Heart left ventricle (tissue), 16 donors: Measurements from ENCODE around the gene MAP7D1. TPM values are rescaled to one million over a fixed set of nuclear protein-coding genes. Genes with fewer than 3 reads are reported as not detected.
A peak's percentile ranks its signal among the peaks of the same experiment; 100 is the strongest.
"Not testable (repeated sequence)": the region's sequence is repeated elsewhere in the genome, so short reads cannot be mapped to it uniquely, and the experiment has no call there.

Experiments
- ATAC-seq, 4 donors: fragments of 200-7000 bp; cut with Tn5 transposase; one replicate each; pipeline ENCODE4 v1.9.1; 2020 to 2022; ENCODE audit warnings: moderate library complexity in 4 of 4, mild to moderate bottlenecking in 3 of 4, moderate number of reproducible peaks in 1 of 4
- DNase-seq, 5 donors: peaks; one replicate each; pipeline ENCODE4 v3.0.0-alpha.2; 2020
- H3K27ac ChIP-seq, 12 donors: fragments of 200-600 bp; sonication (generic) in 4 of 12; one replicate each; pipeline versions ENCODE4 v1.5.0 to v1.8.0; 2016 to 2022; ENCODE audit warnings: mild to moderate bottlenecking in 2 of 12
- H3K27me3 ChIP-seq, 9 donors: fragments of 200-600 bp; sonication (generic) in 2 of 9; one replicate each; pipeline versions ENCODE4 v1.5.1 to v1.8.0; 2016 to 2022; ENCODE audit warnings: mild to moderate bottlenecking in 3 of 9
- H3K36me3 ChIP-seq, 9 donors: fragments of 200-600 bp; sonication (generic) in 2 of 9; one replicate each; pipeline versions ENCODE4 v1.5.0 to v1.8.0; 2018 to 2022; ENCODE audit warnings: mild to moderate bottlenecking in 2 of 9
- H3K4me1 ChIP-seq, 12 donors: fragments of 200-600 bp; sonication (generic) in 4 of 12; one replicate each; pipeline versions ENCODE4 v1.5.0 to v1.8.0; 2016 to 2022; ENCODE audit warnings: mild to moderate bottlenecking in 3 of 12
- H3K4me3 ChIP-seq, 12 donors: fragments of 200-600 bp; sonication (generic) in 4 of 12; one replicate each; pipeline versions ENCODE4 v1.5.0 to v1.8.0; 2017 to 2022; ENCODE audit warnings: mild to moderate bottlenecking in 9 of 12, moderate library complexity in 4 of 12
- H3K9me3 ChIP-seq, 12 donors: fragments of 200-600 bp; sonication (generic) in 4 of 12; one replicate each; pipeline versions ENCODE4 v1.5.0 to v1.8.0; 2016 to 2022; ENCODE audit warnings: mild to moderate bottlenecking in 1 of 12
- CTCF ChIP-seq, 12 donors: fragments of 200-600 bp; sonication (generic) in 4 of 12; IDR thresholded peaks; one replicate each; pipeline versions ENCODE4 v1.5.0 to v1.8.0; 2018 to 2022; ENCODE audit warnings: antibody characterized with exemption in 12 of 12, mild to moderate bottlenecking in 5 of 12
- POLR2A ChIP-seq, 2 donors: fragments of 450-650 bp; IDR thresholded peaks; one replicate each; pipeline ENCODE4 v1.6.1; 2017; ENCODE audit warnings: antibody characterized with exemption in 2 of 2, mild to moderate bottlenecking in 2 of 2, moderate library complexity in 2 of 2
- WGBS, 4 donors: extraction: QIAGEN DNeasy Blood & Tissue Kit in 2 of 4; methylation state at CpG; one replicate each; pipeline versions ENCODE4 v1.1.5 to v1.1.7; 2013 to 2018; 5-methylcytosine and 5-hydroxymethylcytosine counted together
- intact Hi-C, 10 donors: fragments of 100-400 bp; cut with DNase I; formaldehyde crosslinking; loops; one replicate each; pipeline versions ENCODE4 v1.11.1 to v1.14.2; 2022
- polyA plus RNA-seq, 2 donors: library from polyadenylated mRNA; stranded (reverse); fragments of 200-250 nt; gene quantifications; one replicate each; pipeline ENCODE4 v1.2.3, GENCODE V29; 2013
- total RNA-seq, 9 donors: library from RNA; depleted of rRNA in 2 of 9; stranded (reverse); fragments of >200 nt in 2 of 9; fragmentation: NEBNext Ultra II Directional in 3 of 9; extraction: Animal tissue kit (Norgen Biotek cat#: 25700) in 3 of 9; gene quantifications; one replicate each; pipeline versions ENCODE4 v1.1.0 to v1.2.4, GENCODE V29; 2016 to 2023
- donor health status: ischemic (EF 13 %, LVEDD 7.1; RV severe dilation, severe dysfunction).
- donor health status: healthy with polysubstance abuse.
- donor health status: DM: no; HTN: yes; CAD: no.
- donor health status: DM: no; HTN: no; CAD: no.
- donor health status: ischemic (EF 25% LVEDD 6.9; RV normal size, moderate dysfunction).
- donor health status: ischemic (EF 25% LVEDD 5.7; RV mildly dilated, moderate dysfunction).
- donor health status: healthy.
- donor health status: DM: yes; HTN: yes; CAD: no.
- donor health status: ischemic (EF 35%, LVEDD 5.7; RV mildly dilated, moderate dysfunction).
- donor health status: nonischemic (EF 11% LVEDD 7.7; RV severe dilation, severe dysfunction).
- donor health status: DM: yes; HTN: yes; CAD: no.
- donor health status: PGD.
- donor health status: ischemic (EF 29% LVEDD 5.4; RV normal size, mild dysfunction).
- donor health status: nonischemic (EF 23%, LVEDD 6.1; RV moderate dilation, normal function).

The MAP7D1 gene
- total and polyA plus RNA-seq, 11 donors = 236 to 706 (median 328) TPM

- ATAC-seq = peak; percentile 89 to 97 (median 94)
- WGBS, 4 donors = 1 to 4% (median 3%) methylated on average over 9 of the region's 9 CpGs
Observed at GRCh38 chr1:36187800-36188593, 32.0 kb downstream of the MAP7D1 start.

GRCh38 chr1:36196805-36197204 is 40.8 kb downstream of the MAP7D1 start:
- H3K27ac ChIP-seq, H3K9me3 ChIP-seq, ATAC-seq, H3K4me3 ChIP-seq, H3K36me3 ChIP-seq, DNase-seq, H3K27me3 ChIP-seq, intact Hi-C loops: not testable (repeated sequence)
- H3K4me1 ChIP-seq = peaks cover 0 to 23% (median 5%) of the 10 kb centered on the region in 12 donors
- WGBS, 4 donors = 87 to 95% (median 90%) methylated on average over 12 of the region's 12 CpGs

More at GRCh38 chr1:36187800-36188593, 32.0 kb downstream of the MAP7D1 start:
- intact Hi-C loops = loop anchor here (1.0 to 10.0 kb wide), 13 partner anchors 36 to 234 kb away; partner anchors contain the start of gene TRAPPC3 (in 5 of the 10)
- Histone ChIP-seq H3K27me3 (no peaks in the 10 kb centered on the region), H3K36me3 (no peaks in the 10 kb centered on the region), H3K4me1 (peaks cover 0 to 15% (median 9%) of the 10 kb centered on the region in 12 donors), H3K27ac (peak overlapping the region; percentile 72 to 90 (median 84)), H3K9me3 (no peaks in the 10 kb centered on the region), H3K4me3 (no peak overlapping the region)
- peak; percentile 86 to 92 (median 88) for DNase-seq
- TF ChIP-seq CTCF (IDR thresholded peaks at IDR 0.05) (peak; percentile 69 to 94 (median 88)), POLR2A (IDR thresholded peaks at IDR 0.05) (peak in 1 of 2 donors; percentile 36)

GRCh38 chr1:36198641-36199040 is 42.7 kb downstream of the MAP7D1 start:
- no peaks in the 10 kb centered on the region for H3K27me3 ChIP-seq
- H3K9me3 ChIP-seq = no peaks in the 10 kb centered on the region
- ATAC-seq (no peak), DNase-seq (no peak)
- H3K27ac ChIP-seq = peak overlapping the region in 2 of 12 donors; percentile 72 to 85
- intact Hi-C loops = no loop called here
- WGBS, 4 donors = 95 to 98% (median 97%) methylated on average over 5 of the region's 5 CpGs
- H3K36me3 ChIP-seq = no peaks in the 10 kb centered on the region
- H3K4me3 ChIP-seq = no peak overlapping the region
- TF ChIP-seq CTCF (IDR thresholded peaks at IDR 0.05) (no peak), POLR2A (IDR thresholded peaks at IDR 0.05) (no peak)
- peaks cover 0 to 31% (median 11%) of the 10 kb centered on the region in 12 donors for H3K4me1 ChIP-seq

GRCh38 chr1:36199934-36200741 is 44.2 kb downstream of the MAP7D1 start:
- ATAC-seq = peak; percentile 33 to 64 (median 57)
- H3K4me3 ChIP-seq = peak overlapping the region in 1 of 12 donors; percentile 14
- peaks cover 0 to 39% (median 17%) of the 10 kb centered on the region in 12 donors for H3K4me1 ChIP-seq
- H3K27ac ChIP-seq = peak overlapping the region; percentile 19 to 90 (median 73)
- no peaks in the 10 kb centered on the region for H3K27me3 ChIP-seq
- 39 to 45% (median 44%) methylated on average over 13 of the region's 13 CpGs for WGBS, 4 donors
- no peaks in the 10 kb centered on the region for H3K9me3 ChIP-seq
- H3K36me3 ChIP-seq = no peaks in the 10 kb centered on the region
- TF ChIP-seq POLR2A (IDR thresholded peaks at IDR 0.05) (no peak), CTCF (IDR thresholded peaks at IDR 0.05) (no peak)
- intact Hi-C loops = loop anchor here in 1 of 10 donors (5.0 kb wide), 1 partner anchor 87 kb away; no protein-coding TSS in a partner anchor
- peak in 2 of 5 donors; percentile 51 to 72 for DNase-seq
